ENCODE data around the gene IFIT1.

The IFIT1 gene

GRCh38 chr10:89391907-89392756 is at the start of gene IFIT1:
TSS of gene IFIT1 (plus strand) at chr10:89392623. CDS start at chr10:89392713, 90 bp downstream.
- peak; percentile 78 for DNase-seq (ENCODE audit: low spot score)

- DNase-seq (ENCODE audit: low spot score) = no peak
These were observed 49.2 kb upstream of the IFIT1 start for GRCh38 chr10:89343089-89343767.

GRCh38 chr10:89344156-89344555 is 48.3 kb upstream of the IFIT1 start:
- no peak for DNase-seq (ENCODE audit: low spot score)

- DNase-seq (ENCODE audit: low spot score) = no peak
These were observed 46.9 kb upstream of the IFIT1 start for GRCh38 chr10:89345367-89346000.

- DNase-seq (ENCODE audit: low spot score) = peak; percentile 64
These were observed 45.8 kb upstream of the IFIT1 start for GRCh38 chr10:89346405-89347254.

GRCh38 chr10:89347701-89348457 is 44.5 kb upstream of the IFIT1 start:
- DNase-seq (ENCODE audit: low spot score) = no peak

GRCh38 chr10:89348481-89348880 is 43.9 kb upstream of the IFIT1 start:
- no peak for DNase-seq (ENCODE audit: low spot score)

- DNase-seq (ENCODE audit: low spot score) = no peak
These were observed 43.4 kb upstream of the IFIT1 start for GRCh38 chr10:89348975-89349374.

- peak; percentile 13 for DNase-seq (ENCODE audit: low spot score)
These were observed 41.6 kb upstream of the IFIT1 start for GRCh38 chr10:89350631-89351315.

- DNase-seq (ENCODE audit: low spot score) = peak; percentile 9
These were observed 41.0 kb upstream of the IFIT1 start for GRCh38 chr10:89351412-89351779.

GRCh38 chr10:89351780-89352597 is 40.4 kb upstream of the IFIT1 start:
- DNase-seq (ENCODE audit: low spot score) = peak; percentile 85

- DNase-seq (ENCODE audit: low spot score) = no peak
These were observed 39.6 kb upstream of the IFIT1 start for GRCh38 chr10:89352802-89353201.

GRCh38 chr10:89355394-89355931 is 37.0 kb upstream of the IFIT1 start:
- no peak for DNase-seq (ENCODE audit: low spot score)

- DNase-seq (ENCODE audit: low spot score) = no peak
These were observed 35.3 kb upstream of the IFIT1 start for GRCh38 chr10:89357096-89357495.

- DNase-seq (ENCODE audit: low spot score) = no peak
These were observed 34.4 kb upstream of the IFIT1 start for GRCh38 chr10:89357975-89358374.

GRCh38 chr10:89360157-89360556 is 32.3 kb upstream of the IFIT1 start:
- DNase-seq (ENCODE audit: low spot score) = no peak

- DNase-seq (ENCODE audit: low spot score) = no peak
These were observed 29.5 kb upstream of the IFIT1 start for GRCh38 chr10:89362929-89363328.

- no peak for DNase-seq (ENCODE audit: low spot score)
These were observed 28.5 kb upstream of the IFIT1 start for GRCh38 chr10:89363729-89364442.

GRCh38 chr10:89364531-89364930 is 27.9 kb upstream of the IFIT1 start:
- no peak for DNase-seq (ENCODE audit: low spot score)

Data from LoVo (cell line).